ENCODE results near the gene OSBPL3. TPM values are rescaled to one million over a fixed set of nuclear protein-coding genes. Genes with fewer than 3 reads are reported as not detected.

OSBPL3 gene
- total RNA-seq, 2 donors from 2014 or later: 52.9 to 53.0 TPM

- Mint-ChIP-seq H3K36me3 (ENCODE audit: insufficient read depth in 2 of 2) (peaks cover 15 to 34% of the 10 kb centered on the region in 2 donors), H3K4me1 (ENCODE audit: low read depth) (peaks cover 47% of the 10 kb centered on the region), H3K4me3 (no peak overlapping the region), H3K27ac (no peak overlapping the region), H3K27me3 (ENCODE audit: low read depth) (no peaks in the 10 kb centered on the region), H3K9me3 (peaks cover 0 to 2% of the 10 kb centered on the region in 2 donors)
- no peak for ATAC-seq (replicated peaks in 1 of 2)
- DNase-seq: no peak
Measured at GRCh38 chr7:24869572-24869971, 110.4 kb downstream of the OSBPL3 start.

- ATAC-seq (replicated peaks in 1 of 2): no peak
- H3K36me3 Mint-ChIP-seq (ENCODE audit: insufficient read depth in 2 of 2): peaks cover 15 to 39% of the 10 kb centered on the region in 2 donors
Measured at GRCh38 chr7:24868741-24869140, 111.2 kb downstream of the OSBPL3 start.

GRCh38 chr7:24866004-24866615 is 113.9 kb downstream of the OSBPL3 start:
- peaks cover 0 to 2% of the 10 kb centered on the region in 2 donors for H3K9me3 Mint-ChIP-seq
- peaks cover 47% of the 10 kb centered on the region for H3K4me1 Mint-ChIP-seq (ENCODE audit: low read depth)
- H3K4me3 Mint-ChIP-seq: peak overlapping the region; percentile 64 to 66
- DNase-seq (peak; percentile 56 to 61), ATAC-seq (replicated peaks in 1 of 2) (peak; percentile 91 to 93)
- H3K27me3 Mint-ChIP-seq (ENCODE audit: low read depth): no peaks in the 10 kb centered on the region
- peaks cover 20 to 52% of the 10 kb centered on the region in 2 donors for H3K36me3 Mint-ChIP-seq (ENCODE audit: insufficient read depth in 2 of 2)
- peak overlapping the region; percentile 92 for H3K27ac Mint-ChIP-seq

More at GRCh38 chr7:24868741-24869140, 111.2 kb downstream of the OSBPL3 start:
- Mint-ChIP-seq H3K4me3 (no peak overlapping the region), H3K4me1 (ENCODE audit: low read depth) (peaks cover 51% of the 10 kb centered on the region), H3K9me3 (peaks cover 0 to 2% of the 10 kb centered on the region in 2 donors), H3K27me3 (ENCODE audit: low read depth) (no peaks in the 10 kb centered on the region), H3K27ac (no peak overlapping the region)
- no peak for DNase-seq

GRCh38 chr7:24864214-24864817 is 115.7 kb downstream of the OSBPL3 start:
- no peak overlapping the region for H3K27ac Mint-ChIP-seq
- ATAC-seq (replicated peaks in 1 of 2) (no peak), DNase-seq (no peak)
- H3K9me3 Mint-ChIP-seq: peaks cover 0 to 2% of the 10 kb centered on the region in 2 donors
- H3K4me1 Mint-ChIP-seq (ENCODE audit: low read depth): peaks cover 36% of the 10 kb centered on the region
- no peak overlapping the region for H3K4me3 Mint-ChIP-seq
- peaks cover 18 to 47% of the 10 kb centered on the region in 2 donors for H3K36me3 Mint-ChIP-seq (ENCODE audit: insufficient read depth in 2 of 2)
- H3K27me3 Mint-ChIP-seq (ENCODE audit: low read depth): no peaks in the 10 kb centered on the region

GRCh38 chr7:24863626-24864025 is 116.4 kb downstream of the OSBPL3 start:
- peaks cover 20 to 48% of the 10 kb centered on the region in 2 donors for H3K36me3 Mint-ChIP-seq (ENCODE audit: insufficient read depth in 2 of 2)
- H3K9me3 Mint-ChIP-seq: peaks cover 0 to 2% of the 10 kb centered on the region in 2 donors
- no peak overlapping the region for H3K4me3 Mint-ChIP-seq
- H3K27me3 Mint-ChIP-seq (ENCODE audit: low read depth): no peaks in the 10 kb centered on the region
- DNase-seq (no peak), ATAC-seq (replicated peaks in 1 of 2) (no peak)
- H3K4me1 Mint-ChIP-seq (ENCODE audit: low read depth): peaks cover 36% of the 10 kb centered on the region
- no peak overlapping the region for H3K27ac Mint-ChIP-seq

- Mint-ChIP-seq H3K27me3 (ENCODE audit: low read depth) (no peaks in the 10 kb centered on the region), H3K27ac (no peak overlapping the region)
- ATAC-seq (replicated peaks in 1 of 2): no peak
Measured at GRCh38 chr7:24862461-24862860, 117.5 kb downstream of the OSBPL3 start.

GRCh38 chr7:24861336-24861735 is 118.6 kb downstream of the OSBPL3 start:
- peaks cover 0 to 2% of the 10 kb centered on the region in 2 donors for H3K9me3 Mint-ChIP-seq
- H3K4me3 Mint-ChIP-seq: no peak overlapping the region
- peaks cover 19 to 37% of the 10 kb centered on the region in 2 donors for H3K36me3 Mint-ChIP-seq (ENCODE audit: insufficient read depth in 2 of 2)
- H3K27ac Mint-ChIP-seq: no peak overlapping the region
- DNase-seq: no peak
- H3K4me1 Mint-ChIP-seq (ENCODE audit: low read depth): peaks cover 22% of the 10 kb centered on the region
- ATAC-seq (replicated peaks in 1 of 2): no peak
- H3K27me3 Mint-ChIP-seq (ENCODE audit: low read depth): no peaks in the 10 kb centered on the region

More at GRCh38 chr7:24862461-24862860, 117.5 kb downstream of the OSBPL3 start:
- Mint-ChIP-seq H3K4me3 (no peak overlapping the region), H3K36me3 (ENCODE audit: insufficient read depth in 2 of 2) (peaks cover 22 to 41% of the 10 kb centered on the region in 2 donors), H3K9me3 (peaks cover 0 to 2% of the 10 kb centered on the region in 2 donors), H3K4me1 (ENCODE audit: low read depth) (peaks cover 33% of the 10 kb centered on the region)
- DNase-seq: no peak

GRCh38 chr7:24860611-24861010 is 119.4 kb downstream of the OSBPL3 start:
- peaks cover 15 to 33% of the 10 kb centered on the region in 2 donors for H3K36me3 Mint-ChIP-seq (ENCODE audit: insufficient read depth in 2 of 2)
- no peaks in the 10 kb centered on the region for H3K9me3 Mint-ChIP-seq
- H3K27ac Mint-ChIP-seq: no peak overlapping the region
- H3K4me1 Mint-ChIP-seq (ENCODE audit: low read depth): peaks cover 15% of the 10 kb centered on the region
- no peak overlapping the region for H3K4me3 Mint-ChIP-seq
- ATAC-seq (replicated peaks in 1 of 2) (no peak), DNase-seq (no peak)
- H3K27me3 Mint-ChIP-seq (ENCODE audit: low read depth): no peaks in the 10 kb centered on the region

GRCh38 chr7:24858108-24858977 is 121.6 kb downstream of the OSBPL3 start:
- H3K4me1 Mint-ChIP-seq (ENCODE audit: low read depth): peaks cover 4% of the 10 kb centered on the region
- no peak for ATAC-seq (replicated peaks in 1 of 2)
- H3K36me3 Mint-ChIP-seq (ENCODE audit: insufficient read depth in 2 of 2): peaks cover 9 to 20% of the 10 kb centered on the region in 2 donors
- no peak overlapping the region for H3K27ac Mint-ChIP-seq
- H3K9me3 Mint-ChIP-seq: no peaks in the 10 kb centered on the region
- no peak overlapping the region for H3K4me3 Mint-ChIP-seq
- DNase-seq: no peak
- no peaks in the 10 kb centered on the region for H3K27me3 Mint-ChIP-seq (ENCODE audit: low read depth)

- DNase-seq (no peak), ATAC-seq (replicated peaks in 1 of 2) (no peak)
- Mint-ChIP-seq H3K36me3 (ENCODE audit: insufficient read depth in 2 of 2) (peaks cover 6 to 15% of the 10 kb centered on the region in 2 donors), H3K4me3 (no peak overlapping the region), H3K4me1 (ENCODE audit: low read depth) (peaks cover 4% of the 10 kb centered on the region), H3K27me3 (ENCODE audit: low read depth) (no peaks in the 10 kb centered on the region), H3K9me3 (no peaks in the 10 kb centered on the region), H3K27ac (no peak overlapping the region)
Measured at GRCh38 chr7:24857623-24858022, 122.4 kb downstream of the OSBPL3 start.

- Mint-ChIP-seq H3K27me3 (ENCODE audit: low read depth) (no peaks in the 10 kb centered on the region), H3K36me3 (ENCODE audit: insufficient read depth in 2 of 2) (peaks cover 8 to 14% of the 10 kb centered on the region in 2 donors), H3K27ac (no peak overlapping the region), H3K4me3 (no peak overlapping the region), H3K9me3 (no peaks in the 10 kb centered on the region), H3K4me1 (ENCODE audit: low read depth) (peaks cover 24% of the 10 kb centered on the region)
- ATAC-seq (replicated peaks in 1 of 2): no peak
- DNase-seq: no peak
Measured at GRCh38 chr7:24854866-24855265, 125.1 kb downstream of the OSBPL3 start.

GRCh38 chr7:24851786-24852185 is 128.2 kb downstream of the OSBPL3 start:
- Mint-ChIP-seq H3K4me3 (no peak overlapping the region), H3K4me1 (ENCODE audit: low read depth) (peaks cover 24% of the 10 kb centered on the region), H3K27ac (peak overlapping the region; percentile 4), H3K36me3 (ENCODE audit: insufficient read depth in 2 of 2) (peaks cover 6 to 20% of the 10 kb centered on the region in 2 donors), H3K9me3 (no peaks in the 10 kb centered on the region), H3K27me3 (ENCODE audit: low read depth) (no peaks in the 10 kb centered on the region)
- ATAC-seq (replicated peaks in 1 of 2) (peak; percentile 81 to 87), DNase-seq (peak; percentile 37 to 41)

- Mint-ChIP-seq H3K36me3 (ENCODE audit: insufficient read depth in 2 of 2) (peaks cover 6 to 20% of the 10 kb centered on the region in 2 donors), H3K27me3 (ENCODE audit: low read depth) (no peaks in the 10 kb centered on the region), H3K4me3 (no peak overlapping the region), H3K9me3 (no peaks in the 10 kb centered on the region), H3K27ac (peak overlapping the region; percentile 68), H3K4me1 (ENCODE audit: low read depth) (peaks cover 22% of the 10 kb centered on the region)
- ATAC-seq (replicated peaks in 1 of 2): no peak
- DNase-seq: no peak
Measured at GRCh38 chr7:24848878-24849277, 131.1 kb downstream of the OSBPL3 start.
